Keratinocyte (primary cell): Measurements from ENCODE around the gene PARD3B. TPM values are rescaled to one million over a fixed set of nuclear protein-coding genes. Genes with fewer than 3 reads are reported as not detected.

ENCODE experiments used
- DNase-seq: peaks from one replicate; pipeline ENCODE4 v3.0.0-alpha.2; 2011; ENCODE audit warnings: low read depth, missing footprints, low spot score
- FAIRE-seq: peaks from 2 replicates; lab custom pipeline; 2011; peaks lifted over from hg19 to GRCh38; lab: Jason Lieb, UNC
- H2AFZ ChIP-seq: 2 replicates; pipeline ENCODE4 v1.6.0; 2012; ENCODE audit warnings: low read length, control low read depth, inconsistent platforms; ENCODE audit not compliant: control insufficient read depth
- H3K27ac ChIP-seq: 2 replicates; pipeline ENCODE4 v1.5.1; 2011; ENCODE audit warnings: low read length; ENCODE audit not compliant: control insufficient read depth, insufficient read depth
- H3K27me3 ChIP-seq: 3 replicates; pipeline ENCODE4 v1.6.0; 2011; ENCODE audit warnings: low read length; ENCODE audit not compliant: control insufficient read depth, insufficient read depth; ENCODE audit errors: extremely low read depth
- H3K36me3 ChIP-seq, 2 experiments: 2 replicates in 1 of 2; 3 replicates in 1 of 2; pipeline ENCODE4 v1.5.1; 2011; ENCODE audit warnings: low read length in 2 of 2, mild to moderate bottlenecking in 1 of 2; ENCODE audit not compliant: control insufficient read depth in 2 of 2, insufficient read depth in 2 of 2; ENCODE audit errors: extremely low read depth in 1 of 2
- H3K4me1 ChIP-seq: 3 replicates; pipeline ENCODE4 v1.5.1; 2011; ENCODE audit warnings: low read length; ENCODE audit not compliant: control insufficient read depth, insufficient read depth; ENCODE audit errors: extremely low read depth
- H3K4me2 ChIP-seq: 3 replicates; pipeline ENCODE4 v1.6.0; 2011; ENCODE audit warnings: low read depth, low read length; ENCODE audit not compliant: control insufficient read depth, insufficient read depth; ENCODE audit errors: extremely low read depth
- H3K4me3 ChIP-seq, 3 experiments: fragments of 200-600 bp in 1 of 3; sonication (generic) in 1 of 3; 2 replicates in 2 of 3; 3 replicates in 1 of 3; pipeline ENCODE4 v1.5.1; 2011 to 2016; ENCODE audit warnings: low read length in 3 of 3, mild to moderate bottlenecking in 3 of 3, control low read depth in 2 of 3, inconsistent platforms in 1 of 3, low read depth in 1 of 3, mixed read lengths in 1 of 3, mixed run types in 1 of 3, moderate library complexity in 1 of 3; ENCODE audit not compliant: control insufficient read depth in 2 of 3, insufficient read depth in 2 of 3; ENCODE audit errors: extremely low read depth in 1 of 3
- H3K79me2 ChIP-seq: 2 replicates; pipeline ENCODE4 v1.6.0; 2012; ENCODE audit warnings: low read length; ENCODE audit not compliant: control insufficient read depth, insufficient read depth
- H3K9ac ChIP-seq: 3 replicates; pipeline ENCODE4 v1.6.0; 2011; ENCODE audit warnings: low read length; ENCODE audit not compliant: control insufficient read depth, insufficient read depth; ENCODE audit errors: extremely low read depth
- H3K9me1 ChIP-seq: 3 replicates; pipeline ENCODE4 v1.6.0; 2011; ENCODE audit warnings: low read length; ENCODE audit not compliant: control insufficient read depth, insufficient read depth; ENCODE audit errors: extremely low read depth
- H3K9me3 ChIP-seq: 2 replicates; pipeline ENCODE4 v1.5.1; 2012; ENCODE audit warnings: low read depth, low read length; ENCODE audit not compliant: control insufficient read depth
- H4K20me1 ChIP-seq: 3 replicates; pipeline ENCODE4 v1.6.0; 2011; ENCODE audit warnings: low read length; ENCODE audit not compliant: control insufficient read depth, insufficient read depth; ENCODE audit errors: extremely low read depth
- EZH2 ChIP-seq: IDR thresholded peaks from one replicate; pipeline ENCODE4 v1.6.1; 2012; ENCODE audit warnings: inconsistent platforms, mild to moderate bottlenecking, low read length, moderate library complexity
- dilution Hi-C: fragments of 300-500 bp; cut with MboI; formaldehyde crosslinking; loops from one replicate; pipeline ENCODE4 v1.7.0; 2020; ENCODE audit warnings: low sequenced_read_pairs; ENCODE audit not compliant: extremely low pct_ligation_motif_present
- polyA plus RNA-seq, 5 experiments: library from polyadenylated mRNA; depleted of rRNA in 3 of 5; stranded (reverse) in 3 of 5; stranded (forward) in 1 of 5; unstranded in 1 of 5; fragments of >200 nt; gene quantifications; 1 replicate in 1 of 5; 2 replicates in 3 of 5; 3 replicates in 1 of 5; pipeline versions ENCODE4 v1.2.1 to v1.2.3, GENCODE V29; 2011 to 2012; ENCODE audit warnings: missing spikeins in 2 of 5, low read depth in 1 of 5, low replicate concordance in 1 of 5
- TF ChIP-seq, protein P1 (sequence below), 3 experiments: IDR thresholded peaks in 1 of 3; conservative IDR thresholded peaks in 1 of 3; optimal IDR thresholded peaks in 1 of 3; 2 replicates in 2 of 3; 3 replicates in 1 of 3; pipeline versions ENCODE3 to v1.5.1; 2011; ENCODE audit warnings: low read length in 3 of 3, mild to moderate bottlenecking in 3 of 3, moderate library complexity in 2 of 3, control low read depth in 1 of 3, inconsistent platforms in 1 of 3; ENCODE audit not compliant: insufficient read depth in 2 of 3; ENCODE audit errors: extremely low read depth in 1 of 3

PARD3B gene
- polyA plus RNA-seq, 1 donor (not counting 4 experiments of a cell fraction or from before 2014, with no cell fraction given) = 1.2 TPM

DNA sequence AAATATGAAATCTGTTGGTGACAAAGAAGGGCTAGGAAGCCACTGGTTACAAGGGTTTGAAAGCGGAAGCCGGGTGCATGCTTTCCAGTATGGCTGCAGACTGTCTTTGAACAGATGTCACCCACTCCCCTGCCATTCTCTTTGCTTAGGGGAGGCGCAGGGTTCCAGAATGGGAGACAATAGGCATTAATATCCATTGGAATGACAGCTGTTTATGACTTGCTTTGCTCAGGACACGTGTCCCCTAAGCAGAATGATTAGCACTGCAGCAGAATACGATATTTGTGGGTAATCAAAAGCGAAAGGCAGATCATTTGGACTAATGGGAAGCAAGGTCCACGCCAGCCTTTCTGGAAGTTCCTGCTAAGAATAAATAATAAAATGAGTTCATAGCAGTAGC is 1111.2 kb downstream of the PARD3B start:
- Histone ChIP-seq H3K4me3 (no peak overlapping the region), H3K27ac (no peak overlapping the region), H3K79me2 (no peaks in the 10 kb centered on the region), H4K20me1 (no peaks in the 10 kb centered on the region), H3K4me2 (no peak overlapping the region), H3K9me1 (no peaks in the 10 kb centered on the region), H2AFZ (no peak overlapping the region), H3K9ac (no peak overlapping the region), H3K9me3 (no peaks in the 10 kb centered on the region), H3K27me3 (no peaks in the 10 kb centered on the region), H3K36me3 (no peaks in the 10 kb centered on the region), H3K4me1 (peaks cover 27% of the 10 kb centered on the region)
- dilution Hi-C loops = no loop called here
- no peak for DNase-seq
- TF ChIP-seq EZH2 = no peak
- TF ChIP-seq, protein P1, sequence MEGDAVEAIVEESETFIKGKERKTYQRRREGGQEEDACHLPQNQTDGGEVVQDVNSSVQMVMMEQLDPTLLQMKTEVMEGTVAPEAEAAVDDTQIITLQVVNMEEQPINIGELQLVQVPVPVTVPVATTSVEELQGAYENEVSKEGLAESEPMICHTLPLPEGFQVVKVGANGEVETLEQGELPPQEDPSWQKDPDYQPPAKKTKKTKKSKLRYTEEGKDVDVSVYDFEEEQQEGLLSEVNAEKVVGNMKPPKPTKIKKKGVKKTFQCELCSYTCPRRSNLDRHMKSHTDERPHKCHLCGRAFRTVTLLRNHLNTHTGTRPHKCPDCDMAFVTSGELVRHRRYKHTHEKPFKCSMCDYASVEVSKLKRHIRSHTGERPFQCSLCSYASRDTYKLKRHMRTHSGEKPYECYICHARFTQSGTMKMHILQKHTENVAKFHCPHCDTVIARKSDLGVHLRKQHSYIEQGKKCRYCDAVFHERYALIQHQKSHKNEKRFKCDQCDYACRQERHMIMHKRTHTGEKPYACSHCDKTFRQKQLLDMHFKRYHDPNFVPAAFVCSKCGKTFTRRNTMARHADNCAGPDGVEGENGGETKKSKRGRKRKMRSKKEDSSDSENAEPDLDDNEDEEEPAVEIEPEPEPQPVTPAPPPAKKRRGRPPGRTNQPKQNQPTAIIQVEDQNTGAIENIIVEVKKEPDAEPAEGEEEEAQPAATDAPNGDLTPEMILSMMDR (optimal IDR thresholded peaks at IDR 0.05 in 1 of 3, IDR thresholded peaks at IDR 0.05 in 1 of 3, conservative IDR thresholded peaks at IDR 0.05 in 1 of 3; ENCODE audit: extremely low read depth in 1 of 3, insufficient read depth in 2 of 3, low read length in 3 of 3) = no peak
- no peak for FAIRE-seq

DNA sequence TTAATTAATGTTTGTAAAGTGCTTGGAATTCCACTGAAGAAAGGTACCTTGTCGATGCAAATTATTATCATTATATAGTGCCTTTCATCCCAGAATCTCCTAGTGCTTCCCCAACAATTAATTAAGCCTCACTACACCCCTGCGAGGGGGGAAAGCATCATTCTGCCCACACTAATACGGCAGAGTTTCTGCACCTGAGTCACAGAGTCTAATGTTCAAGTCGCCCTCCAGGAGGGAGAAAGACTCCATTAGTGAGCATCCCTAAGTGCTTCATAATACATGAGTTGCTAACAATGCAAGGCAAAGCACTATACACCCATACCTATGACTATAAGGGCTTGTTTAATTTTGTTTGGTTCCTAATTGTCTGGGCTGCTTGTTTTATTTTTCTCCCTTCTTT is 1111.7 kb downstream of the PARD3B start:
- H3K9ac ChIP-seq = no peak overlapping the region
- dilution Hi-C loops = no loop called here
- DNase-seq (no peak), FAIRE-seq (no peak)
- no peak overlapping the region for H2AFZ ChIP-seq
- H3K27me3 ChIP-seq = no peaks in the 10 kb centered on the region
- no peaks in the 10 kb centered on the region for H3K9me3 ChIP-seq
- no peaks in the 10 kb centered on the region for H3K9me1 ChIP-seq
- no peaks in the 10 kb centered on the region for H3K79me2 ChIP-seq
- no peak overlapping the region for H3K27ac ChIP-seq
- H3K36me3 ChIP-seq = no peaks in the 10 kb centered on the region
- H3K4me1 ChIP-seq = peaks cover 27% of the 10 kb centered on the region
- no peak overlapping the region for H3K4me3 ChIP-seq
- H4K20me1 ChIP-seq = no peaks in the 10 kb centered on the region
- no peak for TF ChIP-seq EZH2
- TF ChIP-seq, protein P1 (optimal IDR thresholded peaks at IDR 0.05 in 1 of 3, IDR thresholded peaks at IDR 0.05 in 1 of 3, conservative IDR thresholded peaks at IDR 0.05 in 1 of 3; ENCODE audit: extremely low read depth in 1 of 3, insufficient read depth in 2 of 3, low read length in 3 of 3) = no peak
- no peak overlapping the region for H3K4me2 ChIP-seq
